ENCODE measurements around the gene CHRNB1. TPM values are rescaled to one million over a fixed set of nuclear protein-coding genes. Genes with fewer than 3 reads are reported as not detected.
"Not testable (repeated sequence)": the region's sequence is repeated elsewhere in the genome, so short reads cannot be mapped to it uniquely, and the experiment has no call there.

Gene CHRNB1
- total RNA-seq, 4 donors from 2014 or later: 3.0 to 10.9 (median 7.4) TPM

GRCh38 chr17:7468804-7469389, 24.0 kb downstream of the CHRNB1 start:
- ATAC-seq (ENCODE audit: low FRiP score) (no peak), DNase-seq (ENCODE audit: low spot score) (no peak)
- TF ChIP-seq CTCF (IDR thresholded peaks at IDR 0.05): no peak

- not testable (repeated sequence) for ATAC-seq (ENCODE audit: low FRiP score)
Measured at GRCh38 chr17:7469843-7470242, 25.0 kb downstream of the CHRNB1 start.

GRCh38 chr17:7470457-7470973, 25.7 kb downstream of the CHRNB1 start:
- ATAC-seq (ENCODE audit: low FRiP score); DNase-seq (ENCODE audit: low spot score): not testable (repeated sequence)

More at GRCh38 chr17:7469843-7470242, 25.0 kb downstream of the CHRNB1 start:
- DNase-seq (ENCODE audit: low spot score): not testable (repeated sequence)

- no peak for DNase-seq (ENCODE audit: low spot score)
- TF ChIP-seq CTCF (IDR thresholded peaks at IDR 0.05): no peak
- ATAC-seq (ENCODE audit: low FRiP score): no peak
Measured at GRCh38 chr17:7471729-7472128, 26.9 kb downstream of the CHRNB1 start.

- DNase-seq (ENCODE audit: low spot score); ATAC-seq (ENCODE audit: low FRiP score): not testable (repeated sequence)
Measured at GRCh38 chr17:7474767-7475166, 29.9 kb downstream of the CHRNB1 start.

- DNase-seq (ENCODE audit: low spot score) (no peak), ATAC-seq (ENCODE audit: low FRiP score) (no peak)
- TF ChIP-seq CTCF (IDR thresholded peaks at IDR 0.05): no peak
Measured at GRCh38 chr17:7475764-7476422, 31.0 kb downstream of the CHRNB1 start.

- ATAC-seq (ENCODE audit: low FRiP score) (no peak), DNase-seq (ENCODE audit: low spot score) (no peak)
- TF ChIP-seq CTCF (IDR thresholded peaks at IDR 0.05): no peak
Measured at GRCh38 chr17:7476494-7476893, 31.6 kb downstream of the CHRNB1 start.

- DNase-seq (ENCODE audit: low spot score): no peak
- no peak for TF ChIP-seq CTCF (IDR thresholded peaks at IDR 0.05)
- no peak for ATAC-seq (ENCODE audit: low FRiP score)
Measured at GRCh38 chr17:7476951-7477350, 32.1 kb downstream of the CHRNB1 start.

Data from omental fat pad (tissue), 4 donors.